ENCODE results near the gene SP110.

DNA sequence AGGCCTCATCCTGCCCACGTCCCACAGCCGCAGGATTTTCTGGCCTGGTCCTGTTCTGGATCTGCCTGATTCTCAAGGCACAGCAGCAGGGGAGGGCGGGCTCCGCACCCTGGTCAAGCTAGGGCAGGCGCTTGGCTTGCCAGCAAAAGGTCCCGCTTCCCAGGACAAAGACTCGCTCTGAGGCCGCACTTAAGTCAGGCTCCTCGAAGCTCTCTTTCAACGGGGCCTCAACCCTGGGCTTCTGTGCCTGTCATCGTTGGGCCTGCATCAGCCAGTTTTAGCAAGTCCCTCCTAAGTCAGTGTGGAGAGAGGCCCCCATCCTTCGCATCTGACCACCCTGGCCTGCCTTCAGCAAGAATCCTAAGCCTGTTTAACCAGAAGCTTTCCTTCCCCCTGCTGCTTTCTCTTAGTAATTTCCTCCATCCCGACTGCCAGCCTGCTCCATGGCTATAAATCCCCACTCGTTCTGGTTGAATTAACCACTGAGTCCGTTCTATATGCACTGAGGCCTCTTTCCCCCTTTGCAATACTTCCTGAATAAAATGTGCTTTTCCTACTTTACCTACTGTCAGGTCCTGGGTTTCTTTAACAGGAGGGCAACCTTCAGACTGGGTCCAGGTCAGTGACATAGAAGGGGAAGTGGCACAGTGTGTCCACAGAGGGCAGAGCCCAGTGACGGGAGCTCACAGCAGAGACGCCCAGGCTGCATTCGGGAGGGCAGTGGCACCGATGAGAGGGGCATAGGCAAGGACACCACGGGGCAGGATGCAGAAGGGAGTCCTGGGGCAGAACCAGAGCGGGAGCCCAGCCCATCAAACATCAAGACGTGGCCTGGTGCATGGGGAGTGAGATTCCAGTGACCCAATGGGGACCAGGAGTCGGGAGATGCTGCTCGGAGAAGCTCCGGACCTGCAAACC, 62.7 kb downstream of the SP110 start:
- TF ChIP-seq, protein P1, sequence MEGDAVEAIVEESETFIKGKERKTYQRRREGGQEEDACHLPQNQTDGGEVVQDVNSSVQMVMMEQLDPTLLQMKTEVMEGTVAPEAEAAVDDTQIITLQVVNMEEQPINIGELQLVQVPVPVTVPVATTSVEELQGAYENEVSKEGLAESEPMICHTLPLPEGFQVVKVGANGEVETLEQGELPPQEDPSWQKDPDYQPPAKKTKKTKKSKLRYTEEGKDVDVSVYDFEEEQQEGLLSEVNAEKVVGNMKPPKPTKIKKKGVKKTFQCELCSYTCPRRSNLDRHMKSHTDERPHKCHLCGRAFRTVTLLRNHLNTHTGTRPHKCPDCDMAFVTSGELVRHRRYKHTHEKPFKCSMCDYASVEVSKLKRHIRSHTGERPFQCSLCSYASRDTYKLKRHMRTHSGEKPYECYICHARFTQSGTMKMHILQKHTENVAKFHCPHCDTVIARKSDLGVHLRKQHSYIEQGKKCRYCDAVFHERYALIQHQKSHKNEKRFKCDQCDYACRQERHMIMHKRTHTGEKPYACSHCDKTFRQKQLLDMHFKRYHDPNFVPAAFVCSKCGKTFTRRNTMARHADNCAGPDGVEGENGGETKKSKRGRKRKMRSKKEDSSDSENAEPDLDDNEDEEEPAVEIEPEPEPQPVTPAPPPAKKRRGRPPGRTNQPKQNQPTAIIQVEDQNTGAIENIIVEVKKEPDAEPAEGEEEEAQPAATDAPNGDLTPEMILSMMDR (IDR thresholded peaks at IDR 0.05; ENCODE audit: low read depth, low read length, poor library complexity, severe bottlenecking) = no peak
- TF ChIP-seq EZH2phosphoT487 (IDR thresholded peaks at IDR 0.05; ENCODE audit: borderline replicate concordance, low read length) = no peak
